OCI-LY7 (cell line): ENCODE results near the gene GPR180. TPM values are rescaled to one million over a fixed set of nuclear protein-coding genes. Genes with fewer than 3 reads are reported as not detected.
A peak's percentile ranks its signal among the peaks of the same experiment; 100 is the strongest.

Source experiments
- BruUV-seq: library from RNA; stranded (reverse); fragments of 400-500 nt; replicated peaks from 2 replicates; lab custom pipeline; 2021; lab: Mats Ljungman, UMichigan
- CTCF ChIA-PET: fragments of 300-600 bp; sonication (Branson Sonifier 250); formaldehyde crosslinking; loops from one replicate; lab custom pipeline; 2022; ENCODE audit warnings: antibody characterized with exemption; ENCODE audit not compliant: unreplicated experiment; lab: Charles Lee
- POLR2A ChIA-PET: fragments of 300-600 bp; sonication (Branson Sonifier 250); formaldehyde crosslinking; loops from one replicate; lab custom pipeline; 2022; ENCODE audit warnings: antibody characterized with exemption; lab: Charles Lee
- DNase-seq: peaks from one replicate; pipeline ENCODE4 v3.0.0-alpha.2; 2015; ENCODE audit warnings: low spot score
- H2AFZ ChIP-seq: fragments of 200-600 bp; sonication (generic), shearing (Covaris generic); 2 replicates; pipeline ENCODE4 v1.6.1; 2014; ENCODE audit warnings: mild to moderate bottlenecking, antibody characterized with exemption, low read length, moderate library complexity
- H3K27ac ChIP-seq: fragments of 200-600 bp; sonication (generic); 2 replicates; pipeline ENCODE4 v1.5.1; 2014; ENCODE audit warnings: mixed run types, low read depth, mild to moderate bottlenecking, moderate library complexity, low read length, inconsistent platforms; ENCODE audit not compliant: poor library complexity, severe bottlenecking
- H3K36me3 ChIP-seq: fragments of 200-600 bp; sonication (generic); 2 replicates; pipeline ENCODE4 v1.6.1; 2014; ENCODE audit warnings: mild to moderate bottlenecking, antibody characterized with exemption, low read length, moderate library complexity, mixed read lengths; ENCODE audit not compliant: insufficient read depth
- H3K4me1 ChIP-seq: fragments of 200-600 bp; sonication (generic); 2 replicates; pipeline ENCODE4 v1.5.1; 2014; ENCODE audit warnings: mild to moderate bottlenecking, low read length; ENCODE audit not compliant: insufficient read depth, poor library complexity, severe bottlenecking
- H3K4me2 ChIP-seq: fragments of 200-600 bp; sonication (generic); 2 replicates; pipeline ENCODE4 v1.6.1; 2014; ENCODE audit warnings: mild to moderate bottlenecking, low read length
- H3K4me3 ChIP-seq: fragments of 200-600 bp; sonication (generic); 2 replicates; pipeline ENCODE4 v1.5.1; 2014; ENCODE audit warnings: mild to moderate bottlenecking, low read depth, low read length; ENCODE audit not compliant: poor library complexity, severe bottlenecking
- H3K79me2 ChIP-seq: fragments of 200-600 bp; sonication (generic); 2 replicates; pipeline ENCODE4 v1.6.1; 2016; ENCODE audit warnings: low read depth, mild to moderate bottlenecking, low read length, moderate library complexity, mixed read lengths; ENCODE audit not compliant: insufficient read depth
- H3K9me2 ChIP-seq: fragments of 200-600 bp; sonication (generic); 2 replicates; pipeline ENCODE4 v1.6.1; 2016; ENCODE audit warnings: mild to moderate bottlenecking, low read length, mixed read lengths; ENCODE audit not compliant: insufficient read depth
- H3K9me3 ChIP-seq: fragments of 200-600 bp; sonication (generic); 2 replicates; pipeline ENCODE4 v1.6.1; 2014; ENCODE audit warnings: mild to moderate bottlenecking, mixed run types, low read length, mixed read lengths
- H4K20me1 ChIP-seq: fragments of 200-600 bp; sonication (generic); 2 replicates; pipeline ENCODE4 v1.6.1; 2014; ENCODE audit warnings: mild to moderate bottlenecking, antibody characterized with exemption, low read length, moderate library complexity, mixed read lengths; ENCODE audit not compliant: insufficient read depth
- CTCF ChIP-seq: fragments of 200-600 bp; sonication (generic); conservative IDR thresholded peaks from 2 replicates; pipeline ENCODE4 v1.5.1; 2014; ENCODE audit warnings: mild to moderate bottlenecking, antibody characterized with exemption, low read length, moderate library complexity, mixed read lengths
- EZH2phosphoT487 ChIP-seq: fragments of 200-600 bp; sonication (generic); IDR thresholded peaks from 2 replicates; pipeline ENCODE4 v1.6.1; 2018; ENCODE audit warnings: low read depth, borderline replicate concordance, mild to moderate bottlenecking, mixed run types, antibody characterized with exemption, low read length, moderate library complexity, mixed read lengths
- intact Hi-C: fragments of 100-400 bp; cut with micrococcal nuclease; formaldehyde crosslinking; loops from one replicate; pipeline ENCODE4 v1.10.0; 2022; ENCODE audit not compliant: unreplicated experiment
- total RNA-seq, 2 experiments: library from RNA; depleted of rRNA in 1 of 2; stranded (reverse); fragments of >200 nt in 1 of 2; shearing (Covaris generic) in 1 of 2; gene quantifications; 2 replicates each; pipeline ENCODE4 v1.2.3, GENCODE V29; 2014 to 2022

Gene GPR180
- total RNA-seq, 2 experiments from 2014 or later = 3.9 to 4.1 TPM

DNA sequence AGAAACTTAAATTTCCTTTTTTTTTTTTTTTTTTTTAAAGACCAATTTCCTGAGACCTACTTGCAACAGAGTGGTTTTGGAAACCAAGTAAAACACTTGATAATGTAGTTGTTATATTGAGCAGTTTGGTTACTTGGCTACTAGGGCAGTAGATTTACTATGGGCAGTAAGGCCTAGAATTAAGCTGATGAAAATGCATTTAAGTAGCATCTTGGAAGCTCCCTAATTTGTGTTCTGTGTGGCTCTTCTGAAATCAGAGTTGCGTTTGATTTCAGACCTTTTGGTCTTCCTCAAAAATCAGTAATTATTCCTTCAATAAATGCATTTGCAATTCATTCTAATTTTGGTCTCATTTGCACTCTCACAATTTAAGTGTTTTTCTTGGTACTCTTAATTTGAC is 810 bp downstream of the GPR180 start:
- ChIA-PET POLR2A (no interaction called here), CTCF (no interaction called here)
- no peaks in the 10 kb centered on the region for H4K20me1 ChIP-seq
- no peak for DNase-seq
- TF ChIP-seq CTCF (no peak), EZH2phosphoT487 (no peak)
- no TSS peak for BruUV-seq
- intact Hi-C loops = loop anchor here (5.0 kb wide), 1 partner anchor 55 kb away; no protein-coding TSS in a partner anchor
- no peaks in the 10 kb centered on the region for H3K9me2 ChIP-seq
- H3K4me2 ChIP-seq = peak overlapping the region; percentile 97
- peak overlapping the region; percentile 64; the same call in 1 of the 2 replicates for H2AFZ ChIP-seq
- peaks cover 11% of the 10 kb centered on the region for H3K4me1 ChIP-seq
- no peaks in the 10 kb centered on the region for H3K9me3 ChIP-seq
- H3K36me3 ChIP-seq = peaks cover 22% of the 10 kb centered on the region
- peak overlapping the region; percentile 94 for H3K4me3 ChIP-seq
- no peak overlapping the region for H3K27ac ChIP-seq
- peaks cover 20% of the 10 kb centered on the region for H3K79me2 ChIP-seq

DNA sequence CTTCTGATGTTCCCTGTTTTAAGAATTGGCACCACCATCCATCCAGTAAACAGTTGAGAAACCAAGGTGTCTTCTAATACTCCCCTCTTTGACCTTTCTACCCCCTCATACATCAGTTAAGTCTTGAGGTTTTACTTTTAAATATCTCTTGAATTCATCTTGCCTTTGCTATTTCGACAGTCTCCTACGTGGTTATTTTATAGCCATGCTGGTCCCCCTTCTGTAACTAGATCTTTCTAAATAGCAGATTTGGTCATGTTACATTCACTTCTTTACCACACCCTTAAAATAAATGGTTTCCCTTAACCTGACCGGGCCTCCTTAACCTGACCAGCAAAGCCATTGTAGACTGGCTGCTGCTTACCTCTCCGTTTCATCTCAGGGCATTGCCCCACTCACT is 5.4 kb downstream of the GPR180 start:
- H2AFZ ChIP-seq = no peak overlapping the region
- H3K27ac ChIP-seq = no peak overlapping the region
- BruUV-seq = no TSS peak
- no peaks in the 10 kb centered on the region for H3K9me3 ChIP-seq
- ChIA-PET POLR2A (no interaction called here), CTCF (no interaction called here)
- H3K36me3 ChIP-seq = peaks cover 56% of the 10 kb centered on the region
- H3K79me2 ChIP-seq = peaks cover 20% of the 10 kb centered on the region
- H4K20me1 ChIP-seq = no peaks in the 10 kb centered on the region
- peaks cover 8% of the 10 kb centered on the region for H3K4me1 ChIP-seq
- intact Hi-C loops = no loop called here
- DNase-seq = no peak
- H3K4me2 ChIP-seq = no peak overlapping the region
- H3K4me3 ChIP-seq = no peak overlapping the region
- no peaks in the 10 kb centered on the region for H3K9me2 ChIP-seq
- TF ChIP-seq EZH2phosphoT487 (no peak), CTCF (no peak)

- Histone ChIP-seq H3K9me3 (no peaks in the 10 kb centered on the region), H3K79me2 (peaks cover 11% of the 10 kb centered on the region), H3K4me1 (peaks cover 5% of the 10 kb centered on the region), H4K20me1 (no peaks in the 10 kb centered on the region), H3K27ac (no peak overlapping the region), H3K4me2 (no peak overlapping the region), H3K36me3 (peaks cover 65% of the 10 kb centered on the region), H3K9me2 (no peaks in the 10 kb centered on the region), H2AFZ (no peak overlapping the region), H3K4me3 (no peak overlapping the region)
- TF ChIP-seq EZH2phosphoT487 = no peak
- no peak for TF ChIP-seq CTCF
- intact Hi-C loops = no loop called here
- BruUV-seq = no TSS peak
- DNase-seq = no peak
- ChIA-PET CTCF (no interaction called here), POLR2A (interaction anchor here (1.7 kb wide), 1 partner anchor 13 kb away, joined by 4 read pairs; no protein-coding TSS in a partner anchor)
Observed at GRCh38 chr13:94607939-94608338, 6.3 kb downstream of the GPR180 start.
